Right lobe of liver (tissue), 6 donors: ENCODE measurements around the gene ST8SIA2. TPM values are rescaled to one million over a fixed set of nuclear protein-coding genes. Genes with fewer than 3 reads are reported as not detected.

ENCODE experiments used
- ATAC-seq, 4 donors: fragments of 200-7000 bp; cut with Tn5 transposase; one replicate each; pipeline ENCODE4 v1.9.1; 2020; ENCODE audit warnings: mild to moderate bottlenecking in 4 of 4, moderate library complexity in 4 of 4
- DNase-seq, 3 donors: peaks; one replicate each; pipeline ENCODE4 v3.0.0-alpha.2; 2020
- H3K27ac ChIP-seq, 3 donors: fragments of 200-600 bp; one replicate each; pipeline ENCODE4 v1.8.0; 2022
- H3K27me3 ChIP-seq, 2 donors: fragments of 200-600 bp; one replicate each; pipeline ENCODE4 v1.8.0; 2022
- H3K36me3 ChIP-seq, 4 donors: fragments of 200-600 bp; sonication (generic) in 1 of 4; one replicate each; pipeline versions ENCODE4 v1.5.1 to v1.8.0; 2017 to 2022; ENCODE audit warnings: control low read depth in 1 of 4
- H3K4me1 ChIP-seq, 4 donors: fragments of 200-600 bp; sonication (generic) in 1 of 4; one replicate each; pipeline versions ENCODE4 v1.5.1 to v1.8.0; 2017 to 2022; ENCODE audit warnings: control low read depth in 1 of 4
- H3K4me3 ChIP-seq, 3 donors: fragments of 200-600 bp; one replicate each; pipeline ENCODE4 v1.8.0; 2022
- H3K9me3 ChIP-seq, 4 donors: fragments of 200-600 bp; sonication (generic) in 1 of 4; one replicate each; pipeline versions ENCODE4 v1.5.1 to v1.8.0; 2017 to 2022; ENCODE audit warnings: control low read depth in 1 of 4
- POLR2A ChIP-seq: fragments of 450-650 bp; IDR thresholded peaks from one replicate; pipeline ENCODE4 v1.6.1; 2017; ENCODE audit warnings: antibody characterized with exemption, mild to moderate bottlenecking
- WGBS: methylation state at CpG from one replicate; pipeline ENCODE4 v1.1.6; 2018; ENCODE audit warnings: low coverage, low lambda C conversion rate; ENCODE audit not compliant: insufficient coverage; ENCODE audit errors: missing lambda C conversion rate; 5-methylcytosine and 5-hydroxymethylcytosine counted together
- intact Hi-C, 2 donors: fragments of 100-400 bp; cut with DNase I; formaldehyde crosslinking; loops; one replicate each; pipeline versions ENCODE4 v1.11.2 to v1.14.1; 2022
- long read RNA-seq: library from polyadenylated mRNA; unstranded; transcript quantifications from one replicate; pipeline ENCODE4 v2.0.0, GENCODE V29; 2019
- total RNA-seq, 6 experiments: library from RNA; depleted of rRNA in 2 of 6; stranded (reverse); fragments of >200 nt in 2 of 6; fragmentation: NEBNext Ultra II Directional in 3 of 6; extraction: Animal tissue kit (Norgen Biotek cat#: 25700) in 3 of 6; gene quantifications; one replicate each; pipeline versions ENCODE4 v1.1.0 to v1.2.4, GENCODE V29; 2016 to 2023
- TF ChIP-seq, protein P1 (sequence below), 4 donors: fragments of 200-600 bp in 3 of 4; fragments of 450-650 bp in 1 of 4; IDR thresholded peaks; one replicate each; pipeline versions ENCODE4 v1.5.1 to v1.8.0; 2016 to 2022; ENCODE audit warnings: antibody characterized with exemption in 4 of 4, mild to moderate bottlenecking in 2 of 4
- donor health status: DM: no; HTN: yes; CAD: no.
- donor health status: DM: no; HTN: no; CAD: no.
- donor health status: DM: no; HTN: no; CAD: no.
- donor health status: DM: no; HTN: yes; CAD: no.
- donor health status: DM: no; HTN: yes; CAD: no.

ST8SIA2 gene, protein sequence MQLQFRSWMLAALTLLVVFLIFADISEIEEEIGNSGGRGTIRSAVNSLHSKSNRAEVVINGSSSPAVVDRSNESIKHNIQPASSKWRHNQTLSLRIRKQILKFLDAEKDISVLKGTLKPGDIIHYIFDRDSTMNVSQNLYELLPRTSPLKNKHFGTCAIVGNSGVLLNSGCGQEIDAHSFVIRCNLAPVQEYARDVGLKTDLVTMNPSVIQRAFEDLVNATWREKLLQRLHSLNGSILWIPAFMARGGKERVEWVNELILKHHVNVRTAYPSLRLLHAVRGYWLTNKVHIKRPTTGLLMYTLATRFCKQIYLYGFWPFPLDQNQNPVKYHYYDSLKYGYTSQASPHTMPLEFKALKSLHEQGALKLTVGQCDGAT
- not detected for total RNA-seq
- long read RNA-seq = 0 reads

DNA sequence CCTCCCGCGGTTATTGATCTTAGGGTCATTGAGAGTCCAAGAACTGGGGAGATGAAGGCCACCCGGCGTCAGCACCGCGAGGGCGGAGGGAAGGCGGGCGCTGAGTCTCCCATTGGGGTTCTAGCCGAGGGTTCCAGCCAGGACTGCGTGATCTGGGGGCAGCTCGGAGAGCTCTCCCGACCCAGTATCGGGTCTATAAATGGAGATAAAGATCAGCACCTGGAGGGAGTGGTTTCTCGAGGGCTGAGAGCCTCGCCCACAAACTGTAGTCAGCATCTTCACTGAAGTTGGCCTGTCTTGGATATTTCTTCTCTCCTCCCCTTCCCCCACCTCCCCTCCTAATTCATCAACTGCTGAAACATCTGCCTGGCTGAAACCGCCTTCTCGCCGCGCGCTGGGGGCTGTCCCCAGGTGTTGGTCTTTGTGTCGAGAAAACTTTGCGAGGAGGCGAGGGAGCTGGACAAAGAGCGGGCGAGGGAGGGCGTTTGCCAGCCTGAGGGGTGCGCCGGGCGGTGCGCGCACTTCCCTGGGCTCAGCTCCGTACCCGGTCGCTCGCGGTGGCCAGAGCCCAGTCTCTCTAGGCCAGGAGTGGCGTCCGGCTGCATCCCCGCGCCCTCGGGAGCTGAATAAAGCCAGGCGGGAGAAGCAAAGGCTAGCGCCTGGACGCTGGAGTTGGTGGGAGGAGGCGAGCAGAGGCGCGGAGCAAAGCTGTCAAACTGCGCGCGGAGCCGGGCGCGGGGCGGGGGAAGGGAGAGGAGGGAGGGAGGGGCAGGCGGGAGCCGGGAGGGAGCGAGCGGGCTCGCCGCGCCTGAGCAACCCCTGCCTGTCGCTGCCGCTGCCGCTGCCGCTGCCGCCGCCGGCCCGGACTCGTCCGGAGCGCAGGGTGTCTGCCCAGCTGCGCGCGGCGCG is at the start of gene ST8SIA2:
ST8SIA2 (plus strand) TSS at position 811 of the 909 bp plus-strand sequence. CDS start 184 bp downstream, outside the sequence.
- H3K27me3 ChIP-seq = peaks cover 0 to 18% of the 10 kb centered on the region in 2 donors
- intact Hi-C loops = no loop called here
- no peaks in the 10 kb centered on the region for H3K36me3 ChIP-seq
- ATAC-seq = no peak
- H3K4me1 ChIP-seq = no peaks in the 10 kb centered on the region
- 2% methylated on average over 26 of the region's 78 CpGs for WGBS
- TF ChIP-seq, protein P1, sequence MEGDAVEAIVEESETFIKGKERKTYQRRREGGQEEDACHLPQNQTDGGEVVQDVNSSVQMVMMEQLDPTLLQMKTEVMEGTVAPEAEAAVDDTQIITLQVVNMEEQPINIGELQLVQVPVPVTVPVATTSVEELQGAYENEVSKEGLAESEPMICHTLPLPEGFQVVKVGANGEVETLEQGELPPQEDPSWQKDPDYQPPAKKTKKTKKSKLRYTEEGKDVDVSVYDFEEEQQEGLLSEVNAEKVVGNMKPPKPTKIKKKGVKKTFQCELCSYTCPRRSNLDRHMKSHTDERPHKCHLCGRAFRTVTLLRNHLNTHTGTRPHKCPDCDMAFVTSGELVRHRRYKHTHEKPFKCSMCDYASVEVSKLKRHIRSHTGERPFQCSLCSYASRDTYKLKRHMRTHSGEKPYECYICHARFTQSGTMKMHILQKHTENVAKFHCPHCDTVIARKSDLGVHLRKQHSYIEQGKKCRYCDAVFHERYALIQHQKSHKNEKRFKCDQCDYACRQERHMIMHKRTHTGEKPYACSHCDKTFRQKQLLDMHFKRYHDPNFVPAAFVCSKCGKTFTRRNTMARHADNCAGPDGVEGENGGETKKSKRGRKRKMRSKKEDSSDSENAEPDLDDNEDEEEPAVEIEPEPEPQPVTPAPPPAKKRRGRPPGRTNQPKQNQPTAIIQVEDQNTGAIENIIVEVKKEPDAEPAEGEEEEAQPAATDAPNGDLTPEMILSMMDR (IDR thresholded peaks at IDR 0.05) = no peak
- TF ChIP-seq POLR2A = no peak
- no peak for DNase-seq
- H3K4me3 ChIP-seq = no peak within 1 kb of the TSS
- H3K9me3 ChIP-seq = no peaks in the 10 kb centered on the region
- H3K27ac ChIP-seq = no peak within 1 kb of the TSS

DNA sequence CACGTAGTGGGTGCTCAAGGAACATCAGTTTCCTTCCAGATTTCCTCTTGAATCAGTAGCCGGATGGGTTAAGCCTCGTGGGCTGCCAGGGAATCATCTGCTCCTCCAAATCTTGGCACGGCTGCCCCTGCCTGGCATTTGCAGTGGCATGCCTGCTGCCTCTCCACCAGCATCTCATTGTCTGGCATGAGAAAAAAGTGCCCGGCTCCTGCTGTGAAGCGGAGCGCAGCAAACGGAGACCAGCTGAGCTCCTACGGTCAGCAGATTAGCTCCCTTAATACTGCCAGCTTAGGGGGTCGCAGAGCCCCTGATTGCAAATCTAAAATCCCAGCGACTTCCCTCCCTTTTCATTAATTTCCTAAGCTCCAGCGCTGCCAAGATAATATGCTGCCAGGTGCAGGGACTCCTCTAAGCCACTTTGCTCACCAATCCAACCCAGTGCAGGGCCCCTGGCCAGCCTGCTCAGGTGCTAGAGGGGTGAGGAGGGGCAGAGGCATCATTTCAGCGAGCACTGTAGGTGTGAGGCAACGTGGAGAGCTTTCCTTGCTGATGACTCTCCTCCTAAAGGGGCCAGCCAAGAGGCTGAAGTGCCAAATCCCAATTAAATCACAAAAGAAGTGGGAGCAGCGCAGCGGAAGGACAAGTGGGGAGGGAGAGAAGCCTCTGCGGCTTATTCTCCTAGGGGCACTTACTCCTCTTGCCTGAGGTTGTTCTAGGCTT is 49.6 kb upstream of the ST8SIA2 start:
- TF ChIP-seq, protein P1 (IDR thresholded peaks at IDR 0.05) = no peak
- no peak for TF ChIP-seq POLR2A
- Histone ChIP-seq H3K9me3 (no peaks in the 10 kb centered on the region), H3K27me3 (no peaks in the 10 kb centered on the region), H3K4me3 (no peak overlapping the region), H3K27ac (no peak overlapping the region), H3K4me1 (no peaks in the 10 kb centered on the region), H3K36me3 (no peaks in the 10 kb centered on the region)
- 30% methylated on average over 11 of the region's 17 CpGs for WGBS
- intact Hi-C loops = no loop called here
- ATAC-seq (no peak), DNase-seq (no peak)

DNA sequence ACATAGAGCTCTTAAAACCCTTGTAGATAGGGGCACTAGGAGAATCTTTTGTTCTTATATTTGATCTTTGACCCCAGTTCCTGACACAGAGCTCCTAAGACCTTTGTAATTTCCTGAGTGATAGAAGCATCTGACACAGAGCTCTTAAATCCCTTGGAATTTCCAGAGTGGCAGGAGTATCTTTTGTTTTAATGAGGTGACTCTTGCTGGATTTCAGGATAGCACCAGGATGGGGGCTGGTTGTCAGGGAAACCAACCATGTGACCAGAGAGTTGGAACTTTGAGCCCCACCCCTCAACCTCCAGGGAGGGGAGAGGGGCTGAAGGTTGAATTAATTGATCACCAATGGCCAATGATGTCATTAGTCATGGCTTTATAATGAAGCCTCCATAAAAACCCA is 47.6 kb upstream of the ST8SIA2 start:
- Histone ChIP-seq H3K9me3 (no peaks in the 10 kb centered on the region), H3K4me1 (no peaks in the 10 kb centered on the region), H3K4me3 (no peak overlapping the region), H3K36me3 (no peaks in the 10 kb centered on the region), H3K27ac (no peak overlapping the region), H3K27me3 (no peaks in the 10 kb centered on the region)
- TF ChIP-seq, protein P1 (IDR thresholded peaks at IDR 0.05) = no peak
- no peak for TF ChIP-seq POLR2A
- ATAC-seq (no peak), DNase-seq (no peak)
- intact Hi-C loops = no loop called here

GRCh38 chr15:92355307-92355706 is 38.4 kb upstream of the ST8SIA2 start:
- intact Hi-C loops = no loop called here
- no peak for ATAC-seq

More at GRCh38 chr15:92355307-92355706, 38.4 kb upstream of the ST8SIA2 start:
- Histone ChIP-seq H3K27me3 (no peaks in the 10 kb centered on the region), H3K9me3 (no peaks in the 10 kb centered on the region), H3K4me3 (no peak overlapping the region), H3K36me3 (no peaks in the 10 kb centered on the region), H3K27ac (no peak overlapping the region), H3K4me1 (no peaks in the 10 kb centered on the region)
- DNase-seq = no peak
- 82% methylated on average over 3 of the region's 3 CpGs for WGBS
- TF ChIP-seq, protein P1 (IDR thresholded peaks at IDR 0.05) = no peak
- no peak for TF ChIP-seq POLR2A
